Subcutaneous abdominal adipose tissue (tissue), 5 donors: ENCODE measurements around the gene PPIL6.
A peak's percentile ranks its signal among the peaks of the same experiment; 100 is the strongest.

ENCODE experiments used
- H3K27ac ChIP-seq: one replicate; pipeline ENCODE4 v1.7.0; 2013; ENCODE audit warnings: low read depth, mild to moderate bottlenecking, inconsistent platforms, low read length, moderate library complexity
- H3K27me3 ChIP-seq, 5 donors: one replicate each; pipeline ENCODE4 v1.7.0; 2013; ENCODE audit warnings: low read length in 5 of 5, inconsistent platforms in 1 of 5; ENCODE audit not compliant: control insufficient read depth in 5 of 5, insufficient read depth in 4 of 5
- H3K36me3 ChIP-seq, 5 donors: one replicate each; pipeline ENCODE4 v1.7.0; 2013; ENCODE audit warnings: low read length in 5 of 5; ENCODE audit not compliant: control insufficient read depth in 5 of 5, insufficient read depth in 5 of 5
- H3K4me1 ChIP-seq, 5 donors: one replicate each; pipeline ENCODE4 v1.7.0; 2013; ENCODE audit warnings: low read length in 5 of 5, mild to moderate bottlenecking in 3 of 5, moderate library complexity in 1 of 5; ENCODE audit not compliant: control insufficient read depth in 5 of 5, insufficient read depth in 5 of 5
- H3K4me3 ChIP-seq, 5 donors: one replicate each; pipeline ENCODE4 v1.7.0; 2013; ENCODE audit warnings: low read length in 5 of 5, low read depth in 1 of 5
- H3K9ac ChIP-seq, 5 donors: one replicate each; pipeline ENCODE4 v1.7.0; 2013; ENCODE audit warnings: low read length in 5 of 5, mild to moderate bottlenecking in 4 of 5, moderate library complexity in 3 of 5
- H3K9me3 ChIP-seq, 5 donors: one replicate each; pipeline ENCODE4 v1.7.0; 2013; ENCODE audit warnings: low read length in 5 of 5; ENCODE audit not compliant: control insufficient read depth in 5 of 5
- donor health status: healthy.
- donor health status: healthy.
- donor health status: healthy.
- donor health status: healthy.
- donor health status: healthy.

PPIL6 gene

GRCh38 chr6:109478222-109478805 lies 37.9 kb upstream of the PPIL6 start:
- Histone ChIP-seq H3K9ac (peak overlapping the region in 1 of 5 donors; percentile 1), H3K9me3 (no peaks in the 10 kb centered on the region), H3K4me1 (peaks cover 0 to 49% (median 47%) of the 10 kb centered on the region in 5 donors), H3K27ac (no peak overlapping the region), H3K4me3 (peak overlapping the region in 1 of 5 donors; percentile 25), H3K36me3 (peaks cover 22 to 50% (median 31%) of the 10 kb centered on the region in 5 donors), H3K27me3 (no peaks in the 10 kb centered on the region)

GRCh38 chr6:109477725-109478124 lies 37.3 kb upstream of the PPIL6 start:
- Histone ChIP-seq H3K9ac (peak overlapping the region in 1 of 5 donors; percentile 1), H3K4me1 (peaks cover 0 to 49% (median 47%) of the 10 kb centered on the region in 5 donors), H3K36me3 (peaks cover 22 to 56% (median 37%) of the 10 kb centered on the region in 5 donors), H3K4me3 (no peak overlapping the region), H3K27ac (no peak overlapping the region), H3K27me3 (no peaks in the 10 kb centered on the region), H3K9me3 (no peaks in the 10 kb centered on the region)

GRCh38 chr6:109477184-109477583 lies 36.8 kb upstream of the PPIL6 start:
- Histone ChIP-seq H3K4me1 (peaks cover 0 to 44% (median 43%) of the 10 kb centered on the region in 5 donors), H3K27ac (no peak overlapping the region), H3K27me3 (no peaks in the 10 kb centered on the region), H3K9ac (no peak overlapping the region), H3K9me3 (no peaks in the 10 kb centered on the region), H3K4me3 (no peak overlapping the region), H3K36me3 (peaks cover 22 to 61% (median 42%) of the 10 kb centered on the region in 5 donors)

- Histone ChIP-seq H3K4me1 (peaks cover 0 to 30% (median 28%) of the 10 kb centered on the region in 5 donors), H3K27me3 (no peaks in the 10 kb centered on the region), H3K9me3 (no peaks in the 10 kb centered on the region), H3K36me3 (peaks cover 13 to 65% (median 54%) of the 10 kb centered on the region in 5 donors), H3K27ac (no peak overlapping the region), H3K4me3 (no peak overlapping the region), H3K9ac (no peak overlapping the region)
Observed at GRCh38 chr6:109475625-109476024, 35.2 kb upstream of the PPIL6 start.

DNA sequence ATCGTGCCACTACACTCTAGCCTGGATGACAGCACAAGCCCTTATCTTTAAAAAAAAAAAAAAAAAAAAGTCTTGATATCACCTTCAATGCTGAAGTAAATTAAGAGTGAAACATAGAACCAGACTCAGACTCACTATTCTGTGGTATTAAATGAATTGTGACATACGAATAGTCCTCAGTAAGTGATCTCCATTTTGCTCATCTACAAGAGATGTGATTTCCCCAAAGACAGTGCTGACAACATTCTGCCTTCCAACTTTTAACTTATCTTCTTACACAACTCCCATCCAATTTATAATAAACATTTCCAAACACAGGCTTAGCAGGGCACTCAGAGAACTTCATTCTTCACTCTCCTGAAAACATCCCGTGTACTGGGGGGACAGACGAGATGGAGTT lies 34.6 kb upstream of the PPIL6 start:
- Histone ChIP-seq H3K27me3 (no peaks in the 10 kb centered on the region), H3K9me3 (no peaks in the 10 kb centered on the region), H3K9ac (no peak overlapping the region), H3K4me3 (no peak overlapping the region), H3K27ac (no peak overlapping the region), H3K4me1 (peaks cover 0 to 24% (median 21%) of the 10 kb centered on the region in 5 donors), H3K36me3 (peaks cover 13 to 68% (median 60%) of the 10 kb centered on the region in 5 donors)

GRCh38 chr6:109473120-109473519 lies 32.7 kb upstream of the PPIL6 start:
- Histone ChIP-seq H3K27ac (no peak overlapping the region), H3K9ac (no peak overlapping the region), H3K4me1 (peaks cover 0 to 9% (median 7%) of the 10 kb centered on the region in 5 donors), H3K4me3 (no peak overlapping the region), H3K36me3 (peaks cover 17 to 82% (median 74%) of the 10 kb centered on the region in 5 donors), H3K27me3 (no peaks in the 10 kb centered on the region), H3K9me3 (no peaks in the 10 kb centered on the region)

GRCh38 chr6:109472132-109472995 lies 31.9 kb upstream of the PPIL6 start:
- Histone ChIP-seq H3K36me3 (peaks cover 18 to 89% (median 76%) of the 10 kb centered on the region in 5 donors), H3K27ac (no peak overlapping the region)

GRCh38 chr6:109471105-109471810 lies 30.8 kb upstream of the PPIL6 start:
- no peak overlapping the region for H3K4me3 ChIP-seq
- no peak overlapping the region for H3K27ac ChIP-seq
- H3K36me3 ChIP-seq, result peaks cover 21 to 91% (median 75%) of the 10 kb centered on the region in 5 donors
- H3K9me3 ChIP-seq, result no peaks in the 10 kb centered on the region
- H3K9ac ChIP-seq, result no peak overlapping the region
- no peaks in the 10 kb centered on the region for H3K27me3 ChIP-seq
- no peaks in the 10 kb centered on the region for H3K4me1 ChIP-seq

More at GRCh38 chr6:109472132-109472995, 31.9 kb upstream of the PPIL6 start:
- Histone ChIP-seq H3K4me3 (no peak overlapping the region), H3K9ac (no peak overlapping the region), H3K4me1 (peaks cover 0 to 4% (median under 1%) of the 10 kb centered on the region in 5 donors), H3K9me3 (no peaks in the 10 kb centered on the region), H3K27me3 (no peaks in the 10 kb centered on the region)

GRCh38 chr6:109469591-109470189 lies 29.3 kb upstream of the PPIL6 start:
- Histone ChIP-seq H3K36me3 (peaks cover 18 to 89% (median 74%) of the 10 kb centered on the region in 5 donors), H3K27me3 (no peaks in the 10 kb centered on the region), H3K4me1 (no peaks in the 10 kb centered on the region), H3K4me3 (no peak overlapping the region), H3K9me3 (no peaks in the 10 kb centered on the region), H3K27ac (no peak overlapping the region), H3K9ac (no peak overlapping the region)
